NCI-H1092 treated with DMSO at 0.1 percent for 48 hours (cell line): ENCODE data around the gene TERB1.

Experiments
- DNase-seq: peaks from one replicate; lab custom pipeline; 2025; lab: John Stamatoyannopoulos, UW

TERB1 gene

DNA sequence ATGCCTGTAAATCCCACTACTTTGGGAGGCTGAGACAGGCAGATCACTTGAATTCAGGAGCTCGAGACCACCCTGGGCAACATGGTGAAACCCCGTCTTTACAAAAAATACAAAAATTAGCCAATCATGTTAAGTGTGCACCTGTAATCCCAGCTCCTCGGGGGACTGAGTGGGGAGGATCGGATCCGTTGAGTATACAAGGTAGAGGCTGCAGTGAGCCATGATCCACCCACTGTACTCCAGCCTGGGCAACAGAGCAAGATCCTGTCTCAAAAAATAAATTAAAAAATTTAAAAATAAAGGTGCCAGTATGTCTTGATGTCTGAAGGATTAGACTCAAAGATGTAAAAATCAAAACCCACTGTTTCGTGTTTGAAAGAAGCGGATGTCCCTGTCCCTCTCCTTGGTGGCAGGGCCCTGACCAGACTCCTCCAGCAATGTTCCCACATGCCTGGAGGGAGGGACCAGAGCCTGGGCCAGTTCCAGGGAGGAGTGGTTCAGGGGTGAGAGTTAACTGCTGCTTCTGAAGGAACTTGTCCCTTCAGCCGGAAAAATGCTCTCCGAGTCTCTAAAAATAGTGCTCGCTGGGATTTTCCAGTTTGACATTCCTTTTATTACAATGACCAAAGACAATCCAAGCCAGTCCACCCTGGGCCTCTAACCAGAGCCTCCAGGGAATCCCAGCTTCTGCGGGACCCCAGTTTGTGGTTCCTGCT lies 95.4 kb downstream of the TERB1 start:
- no peak for DNase-seq
